Measurements from ENCODE around the gene GPR34.

The GPR34 gene

DNA sequence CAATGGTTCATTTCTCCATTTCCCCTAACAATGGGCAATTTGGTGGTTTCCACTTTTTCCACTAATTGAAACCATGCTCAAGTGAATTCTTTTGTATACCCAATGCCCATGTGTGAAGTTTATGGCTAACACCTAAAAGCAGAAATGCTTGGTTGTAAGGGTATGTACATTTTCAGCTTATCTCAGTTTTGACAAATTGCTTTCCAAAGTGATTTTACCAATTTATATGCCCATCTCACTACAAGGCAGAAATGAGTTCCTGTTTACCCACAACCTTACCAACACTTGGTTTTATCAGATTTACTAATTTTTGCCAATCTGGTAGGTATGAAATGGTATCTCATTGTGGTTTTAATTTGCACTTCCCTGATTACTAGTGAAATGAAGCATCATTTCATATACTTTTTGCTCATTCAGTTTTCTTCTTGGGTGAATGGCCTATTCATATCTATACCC, 14.8 kb downstream of the GPR34 start:
- no peak overlapping the region for H3K4me3 Mint-ChIP-seq
- no peaks in the 10 kb centered on the region for H3K27me3 Mint-ChIP-seq (ENCODE audit: low read depth)
- no peak overlapping the region for H3K27ac Mint-ChIP-seq

GRCh38 chrX:41705042-41705441, 16.3 kb downstream of the GPR34 start:
- H3K36me3 Mint-ChIP-seq (ENCODE audit: low read depth), result peaks cover 3% of the 10 kb centered on the region
- no peaks in the 10 kb centered on the region for H3K4me1 Mint-ChIP-seq
- no peak overlapping the region for H3K4me3 Mint-ChIP-seq
- no peaks in the 10 kb centered on the region for H3K27me3 Mint-ChIP-seq (ENCODE audit: low read depth)
- TF ChIP-seq, protein P1, sequence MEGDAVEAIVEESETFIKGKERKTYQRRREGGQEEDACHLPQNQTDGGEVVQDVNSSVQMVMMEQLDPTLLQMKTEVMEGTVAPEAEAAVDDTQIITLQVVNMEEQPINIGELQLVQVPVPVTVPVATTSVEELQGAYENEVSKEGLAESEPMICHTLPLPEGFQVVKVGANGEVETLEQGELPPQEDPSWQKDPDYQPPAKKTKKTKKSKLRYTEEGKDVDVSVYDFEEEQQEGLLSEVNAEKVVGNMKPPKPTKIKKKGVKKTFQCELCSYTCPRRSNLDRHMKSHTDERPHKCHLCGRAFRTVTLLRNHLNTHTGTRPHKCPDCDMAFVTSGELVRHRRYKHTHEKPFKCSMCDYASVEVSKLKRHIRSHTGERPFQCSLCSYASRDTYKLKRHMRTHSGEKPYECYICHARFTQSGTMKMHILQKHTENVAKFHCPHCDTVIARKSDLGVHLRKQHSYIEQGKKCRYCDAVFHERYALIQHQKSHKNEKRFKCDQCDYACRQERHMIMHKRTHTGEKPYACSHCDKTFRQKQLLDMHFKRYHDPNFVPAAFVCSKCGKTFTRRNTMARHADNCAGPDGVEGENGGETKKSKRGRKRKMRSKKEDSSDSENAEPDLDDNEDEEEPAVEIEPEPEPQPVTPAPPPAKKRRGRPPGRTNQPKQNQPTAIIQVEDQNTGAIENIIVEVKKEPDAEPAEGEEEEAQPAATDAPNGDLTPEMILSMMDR (IDR thresholded peaks at IDR 0.05; ENCODE audit: unreplicated experiment in 3 of 3), result no peak
- H3K27ac Mint-ChIP-seq, result no peak overlapping the region
- H3K9me3 Mint-ChIP-seq, result no peaks in the 10 kb centered on the region

More for the DNA sequence above, 14.8 kb downstream of the GPR34 start:
- TF ChIP-seq, protein P1 (IDR thresholded peaks at IDR 0.05; ENCODE audit: unreplicated experiment in 3 of 3), result no peak
- Mint-ChIP-seq H3K36me3 (ENCODE audit: low read depth) (peaks cover 3% of the 10 kb centered on the region), H3K4me1 (no peaks in the 10 kb centered on the region), H3K9me3 (no peaks in the 10 kb centered on the region)

GRCh38 chrX:41705680-41706374, 17.1 kb downstream of the GPR34 start:
- Mint-ChIP-seq H3K4me3 (no peak overlapping the region), H3K4me1 (no peaks in the 10 kb centered on the region)

GRCh38 chrX:41707218-41707617, 18.4 kb downstream of the GPR34 start:
- no peaks in the 10 kb centered on the region for H3K9me3 Mint-ChIP-seq
- H3K27me3 Mint-ChIP-seq (ENCODE audit: low read depth), result no peaks in the 10 kb centered on the region
- H3K27ac Mint-ChIP-seq, result no peak overlapping the region
- no peaks in the 10 kb centered on the region for H3K36me3 Mint-ChIP-seq (ENCODE audit: low read depth)
- no peaks in the 10 kb centered on the region for H3K4me1 Mint-ChIP-seq
- H3K4me3 Mint-ChIP-seq, result no peak overlapping the region
- TF ChIP-seq, protein P1 (IDR thresholded peaks at IDR 0.05; ENCODE audit: unreplicated experiment in 3 of 3), result no peak

More at GRCh38 chrX:41705680-41706374, 17.1 kb downstream of the GPR34 start:
- peaks cover 3% of the 10 kb centered on the region for H3K36me3 Mint-ChIP-seq (ENCODE audit: low read depth)
- H3K9me3 Mint-ChIP-seq, result no peaks in the 10 kb centered on the region
- no peaks in the 10 kb centered on the region for H3K27me3 Mint-ChIP-seq (ENCODE audit: low read depth)
- no peak overlapping the region for H3K27ac Mint-ChIP-seq
- TF ChIP-seq, protein P1 (IDR thresholded peaks at IDR 0.05; ENCODE audit: unreplicated experiment in 3 of 3), result no peak

DNA sequence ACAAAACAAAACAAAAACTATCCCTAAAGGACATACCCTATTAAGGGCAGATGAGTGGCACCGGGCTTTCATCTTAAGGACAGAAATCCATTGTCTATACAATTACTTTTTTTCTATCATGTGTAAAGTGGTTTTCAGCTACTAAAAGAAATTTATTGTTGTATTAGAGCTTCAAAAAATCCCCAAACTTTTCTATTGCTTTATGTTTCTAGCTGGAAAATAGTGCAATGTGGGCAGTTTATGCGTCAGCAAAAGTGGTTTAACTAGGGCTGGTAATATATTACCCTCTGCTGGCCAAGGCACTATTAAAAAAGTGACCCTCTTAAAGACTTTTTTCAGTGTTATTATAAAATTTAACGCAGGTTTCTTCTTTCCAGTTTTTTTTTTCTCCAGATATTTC, 19.7 kb downstream of the GPR34 start:
- H3K27me3 Mint-ChIP-seq (ENCODE audit: low read depth), result no peaks in the 10 kb centered on the region
- H3K36me3 Mint-ChIP-seq (ENCODE audit: low read depth), result no peaks in the 10 kb centered on the region
- TF ChIP-seq, protein P1 (IDR thresholded peaks at IDR 0.05; ENCODE audit: unreplicated experiment in 3 of 3), result no peak
- no peaks in the 10 kb centered on the region for H3K9me3 Mint-ChIP-seq
- H3K27ac Mint-ChIP-seq, result no peak overlapping the region
- no peak overlapping the region for H3K4me3 Mint-ChIP-seq
- no peaks in the 10 kb centered on the region for H3K4me1 Mint-ChIP-seq
